ENCODE measurements around the gene PDE3A. TPM values are rescaled to one million over a fixed set of nuclear protein-coding genes. Genes with fewer than 3 reads are reported as not detected.
"Not testable (repeated sequence)": the region's sequence is repeated elsewhere in the genome, so short reads cannot be mapped to it uniquely, and the experiment has no call there.

PDE3A gene
- total RNA-seq, 2 experiments from 2014 or later: not detected

GRCh38 chr12:20372326-20373096, 4.2 kb downstream of the PDE3A start:
- CTCF ChIA-PET: no interaction called here

GRCh38 chr12:20374795-20375194, 6.5 kb downstream of the PDE3A start:
- ChIA-PET CTCF (no interaction called here), POLR2A (no interaction called here)

More at GRCh38 chr12:20372326-20373096, 4.2 kb downstream of the PDE3A start:
- POLR2A ChIA-PET: no interaction called here

- ChIA-PET CTCF (no interaction called here), POLR2A (no interaction called here)
These were observed 7.2 kb downstream of the PDE3A start for GRCh38 chr12:20375560-20375959.

- ChIA-PET CTCF (no interaction called here), POLR2A (no interaction called here)
These were observed 8.6 kb downstream of the PDE3A start for GRCh38 chr12:20376984-20377383.

- POLR2A ChIA-PET: no interaction called here
- CTCF ChIA-PET: no interaction called here
These were observed 9.4 kb downstream of the PDE3A start for GRCh38 chr12:20377750-20378149.

GRCh38 chr12:20382117-20382516, 13.8 kb downstream of the PDE3A start:
- POLR2A ChIA-PET: no interaction called here
- CTCF ChIA-PET: no interaction called here

- ChIA-PET POLR2A (no interaction called here), CTCF (no interaction called here)
These were observed 15.3 kb downstream of the PDE3A start for GRCh38 chr12:20383612-20384011.

GRCh38 chr12:20384836-20385235, 16.5 kb downstream of the PDE3A start:
- POLR2A ChIA-PET, CTCF ChIA-PET: not testable (repeated sequence)

GRCh38 chr12:20390846-20391245, 22.5 kb downstream of the PDE3A start:
- ChIA-PET POLR2A (no interaction called here), CTCF (no interaction called here)

GRCh38 chr12:20392339-20392738, 24.0 kb downstream of the PDE3A start:
- POLR2A ChIA-PET: no interaction called here
- CTCF ChIA-PET: no interaction called here

GRCh38 chr12:20393707-20394106, 25.4 kb downstream of the PDE3A start:
- POLR2A ChIA-PET: no interaction called here

GRCh38 chr12:20395791-20396550, 27.6 kb downstream of the PDE3A start:
- POLR2A ChIA-PET: no interaction called here
- CTCF ChIA-PET: no interaction called here

More at GRCh38 chr12:20393707-20394106, 25.4 kb downstream of the PDE3A start:
- CTCF ChIA-PET: no interaction called here

- ChIA-PET POLR2A (no interaction called here), CTCF (no interaction called here)
These were observed 30.3 kb downstream of the PDE3A start for GRCh38 chr12:20398686-20399085.

GRCh38 chr12:20400003-20400402, 31.7 kb downstream of the PDE3A start:
- CTCF ChIA-PET: no interaction called here
- POLR2A ChIA-PET: interaction anchor here (0.7 kb wide), 1 partner anchor 1038 kb away, joined by 3 read pairs; no protein-coding TSS in a partner anchor

GRCh38 chr12:20403230-20403629, 34.9 kb downstream of the PDE3A start:
- CTCF ChIA-PET: no interaction called here
- POLR2A ChIA-PET: no interaction called here

- ChIA-PET CTCF (no interaction called here), POLR2A (no interaction called here)
These were observed 36.4 kb downstream of the PDE3A start for GRCh38 chr12:20404576-20405346.

GRCh38 chr12:20409607-20410377, 41.5 kb downstream of the PDE3A start:
- POLR2A ChIA-PET: no interaction called here
- CTCF ChIA-PET: no interaction called here

- POLR2A ChIA-PET: no interaction called here
- CTCF ChIA-PET: no interaction called here
These were observed 42.4 kb downstream of the PDE3A start for GRCh38 chr12:20410734-20411133.

GRCh38 chr12:20411345-20411744, 43.0 kb downstream of the PDE3A start:
- POLR2A ChIA-PET: no interaction called here
- CTCF ChIA-PET: no interaction called here

- CTCF ChIA-PET: no interaction called here
- POLR2A ChIA-PET: no interaction called here
These were observed 46.7 kb downstream of the PDE3A start for GRCh38 chr12:20415028-20415427.
